HG03354 (cell line): ENCODE results near the gene PRTFDC1.
"Not testable (repeated sequence)": the region's sequence is repeated elsewhere in the genome, so short reads cannot be mapped to it uniquely, and the experiment has no call there.

Experiments used
- ATAC-seq: cut with Tn5 transposase; IDR thresholded peaks from one replicate; pipeline ENCODE4 v1.9.1; 2021; ENCODE audit warnings: mild to moderate bottlenecking; ENCODE audit not compliant: unreplicated experiment, poor library complexity, severe bottlenecking

PRTFDC1 gene

DNA sequence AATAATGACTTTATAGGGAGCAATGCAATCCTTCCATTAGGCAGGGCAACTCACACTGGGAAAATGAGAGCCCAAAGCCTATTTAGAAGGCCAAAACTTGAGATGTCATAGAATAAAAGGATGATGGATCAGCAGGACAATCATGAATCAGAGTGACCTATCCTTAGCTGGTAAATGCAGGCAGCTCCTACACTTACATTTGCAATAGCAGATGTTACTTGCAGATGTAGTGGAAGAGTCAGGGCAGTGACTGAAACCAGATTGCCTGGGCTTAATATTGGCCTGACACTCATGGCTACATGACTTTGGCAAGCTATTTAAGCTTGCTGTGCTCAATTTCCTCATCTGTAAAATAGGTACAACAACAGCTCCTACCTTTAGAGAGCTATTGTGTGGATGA is 98.7 kb downstream of the PRTFDC1 start:
- no peak for ATAC-seq

- ATAC-seq = no peak
Measured at GRCh38 chr10:24851629-24852028, 100.8 kb downstream of the PRTFDC1 start.

- no peak for ATAC-seq
Measured at GRCh38 chr10:24850727-24851296, 101.6 kb downstream of the PRTFDC1 start.

DNA sequence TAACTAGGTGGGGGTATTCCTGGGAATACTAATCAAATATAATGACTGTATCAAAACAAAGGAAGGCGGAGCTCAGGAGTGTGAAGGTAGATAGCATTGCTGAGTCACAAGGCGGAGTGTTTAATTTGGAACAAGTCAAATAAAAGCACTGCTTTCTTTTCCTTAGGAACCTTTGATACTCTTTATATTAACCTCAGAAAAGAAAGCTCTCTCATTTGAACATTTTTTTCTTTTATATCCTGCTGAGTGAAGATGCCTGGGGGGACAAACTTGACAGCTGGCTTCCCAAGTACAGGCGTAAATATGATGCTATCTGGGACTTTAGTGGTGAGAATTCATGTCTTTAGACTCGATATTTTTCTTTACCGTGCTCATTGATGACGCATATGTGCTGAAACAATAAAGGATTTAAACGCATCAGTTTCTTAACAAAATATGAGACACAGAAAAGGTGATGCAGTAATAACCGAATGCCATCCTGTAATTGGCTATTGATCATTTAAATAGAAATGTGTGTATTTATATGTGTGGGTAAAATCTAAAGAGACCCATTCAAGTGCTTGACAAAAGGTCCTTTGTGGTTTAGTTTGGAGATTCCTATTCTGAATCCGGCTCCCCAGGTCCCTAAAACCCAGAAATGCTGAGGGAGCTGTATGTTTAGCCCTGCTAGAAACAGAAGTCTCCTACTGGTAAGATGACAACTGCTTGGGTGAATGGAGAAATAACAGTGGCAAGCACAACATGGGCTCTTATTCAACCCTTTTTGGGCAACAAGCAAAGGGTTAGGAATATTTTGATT is 102.7 kb downstream of the PRTFDC1 start:
- ATAC-seq = no peak

DNA sequence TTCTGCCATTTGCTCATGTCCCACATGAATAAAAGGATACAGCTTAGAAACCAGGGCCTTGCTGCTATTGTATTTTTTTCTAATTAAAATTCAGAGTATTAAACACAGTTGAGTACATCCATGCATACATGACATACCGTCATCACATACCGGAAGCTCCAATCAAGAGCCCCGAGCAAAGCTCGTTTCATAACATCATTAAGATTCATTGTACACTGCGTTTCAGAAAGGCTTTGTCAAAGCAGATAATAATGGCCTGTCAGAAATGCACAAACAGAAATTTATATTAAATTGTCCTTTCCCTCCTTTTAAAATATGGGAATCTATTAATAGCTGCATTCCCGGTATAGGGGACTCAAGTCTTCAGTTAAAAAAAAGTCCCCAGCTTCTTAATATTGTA is 103.4 kb downstream of the PRTFDC1 start:
- ATAC-seq = no peak

- ATAC-seq = no peak
Measured at GRCh38 chr10:24848195-24848594, 104.2 kb downstream of the PRTFDC1 start.

DNA sequence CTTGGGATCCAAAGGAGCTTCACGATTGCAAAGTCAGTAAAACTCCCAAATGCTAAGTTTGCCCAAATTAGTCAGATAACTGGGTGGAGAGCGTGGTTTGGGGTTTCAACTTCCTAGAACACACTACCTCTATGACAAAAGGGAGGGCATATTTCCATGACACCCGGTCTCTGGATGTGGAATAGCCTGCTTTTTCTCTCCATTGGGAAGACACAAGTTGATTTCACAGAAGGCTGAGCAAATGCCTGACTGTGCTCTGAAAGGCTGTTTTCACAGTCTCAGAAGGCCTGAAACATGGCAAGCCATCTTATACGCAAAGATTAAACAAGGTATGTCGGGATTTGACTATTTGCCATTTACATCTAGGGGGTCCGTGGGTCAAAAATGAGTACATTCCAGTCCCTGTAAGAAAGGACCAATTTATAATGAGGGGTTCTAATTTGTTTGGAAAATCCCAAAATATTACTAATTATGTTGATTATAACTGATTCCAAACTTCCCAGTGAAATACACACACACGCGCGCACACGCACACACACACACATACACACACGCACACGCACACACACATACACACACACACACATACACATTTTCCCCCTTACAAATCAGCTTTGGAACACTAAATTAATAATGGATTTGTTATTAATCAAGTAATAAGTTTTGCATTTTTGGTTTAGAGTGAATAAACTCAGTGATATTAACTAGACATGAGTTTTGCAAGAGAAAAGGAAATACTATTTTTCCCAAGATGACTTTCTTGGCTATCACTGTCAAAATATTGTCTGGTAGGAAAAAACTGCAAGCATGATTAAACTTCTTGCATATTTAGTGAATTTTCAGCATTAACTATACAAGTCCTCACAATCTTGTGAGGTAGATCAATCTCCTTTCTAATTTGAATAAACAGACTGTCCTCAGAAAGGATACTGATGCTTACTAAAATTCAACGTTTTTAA is 105.0 kb downstream of the PRTFDC1 start:
- ATAC-seq = no peak

DNA sequence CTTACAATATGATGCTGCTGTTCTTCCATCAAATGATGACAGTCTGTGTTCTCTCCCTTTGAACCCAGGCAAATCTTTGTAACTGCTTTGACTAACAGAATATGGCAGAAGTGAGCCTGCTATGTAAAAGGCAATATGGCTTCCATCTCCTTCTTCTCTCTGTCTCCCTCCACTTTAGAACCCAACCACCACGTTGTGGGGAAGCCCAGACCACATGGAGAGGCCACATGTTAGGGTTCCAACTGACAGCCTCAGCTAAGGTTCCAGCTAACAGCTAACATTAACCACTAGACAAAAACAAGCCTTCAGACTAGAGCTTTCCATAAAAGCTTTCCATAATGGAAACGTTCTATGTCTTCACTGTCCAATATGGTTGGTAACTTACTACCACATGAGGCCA is 107.7 kb downstream of the PRTFDC1 start:
- no peak for ATAC-seq

DNA sequence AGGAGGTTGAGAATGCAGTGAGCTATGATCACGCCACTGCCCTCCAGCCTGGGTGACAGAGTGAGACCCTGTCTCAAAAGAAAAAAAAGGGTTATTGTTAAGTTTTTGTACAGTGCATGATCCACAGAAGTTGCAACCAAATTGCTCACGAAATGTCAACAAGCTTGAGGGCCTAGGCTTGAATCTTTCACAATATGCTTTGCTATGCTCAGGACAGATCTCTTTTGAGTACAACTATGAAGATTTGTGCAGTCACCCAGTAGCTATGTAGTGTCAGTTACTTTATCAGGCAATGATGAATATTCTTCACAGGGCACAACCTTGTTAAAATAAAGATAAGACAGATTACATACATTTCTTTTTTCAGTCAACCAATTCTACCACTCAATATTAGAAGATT is 109.2 kb downstream of the PRTFDC1 start:
- ATAC-seq = no peak

DNA sequence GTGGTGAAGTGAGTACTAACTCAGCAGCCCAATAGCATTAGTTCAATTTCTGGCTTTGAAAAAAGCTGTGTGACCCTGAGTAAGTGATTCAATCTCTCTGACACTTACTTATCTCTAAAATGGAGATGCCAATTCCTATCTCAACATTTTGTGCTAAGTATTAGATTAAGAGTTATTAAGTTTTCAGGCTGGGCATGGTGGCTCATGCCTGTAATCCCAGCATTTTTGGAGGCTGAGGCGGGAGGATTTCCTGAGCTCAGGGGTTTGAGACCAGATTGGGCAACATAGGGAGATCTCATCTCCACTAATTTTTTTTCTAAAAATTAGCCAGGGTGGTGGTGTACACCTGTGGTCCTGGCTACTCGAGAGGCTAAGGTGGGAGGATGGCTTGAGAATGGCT is 109.5 kb downstream of the PRTFDC1 start:
- no peak for ATAC-seq

DNA sequence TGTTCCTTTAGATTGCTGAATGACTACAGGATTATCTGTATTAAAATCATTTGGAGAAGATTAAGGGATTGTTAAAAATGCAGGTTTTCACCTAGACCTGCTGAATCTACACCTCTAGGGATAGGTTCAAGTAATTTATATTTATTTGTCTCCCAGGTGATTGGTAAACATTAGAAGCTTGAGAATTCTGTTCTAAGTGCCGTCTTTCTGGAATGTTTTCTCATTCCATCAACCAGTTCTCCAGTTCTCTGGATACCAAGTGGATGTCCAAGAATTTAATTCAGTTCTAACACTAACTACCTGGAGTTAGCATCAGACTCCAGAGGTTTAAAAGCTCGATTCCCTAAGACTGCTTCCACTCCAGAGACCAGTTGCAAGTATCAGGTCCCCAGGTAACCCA is 110.9 kb downstream of the PRTFDC1 start:
- ATAC-seq = no peak

DNA sequence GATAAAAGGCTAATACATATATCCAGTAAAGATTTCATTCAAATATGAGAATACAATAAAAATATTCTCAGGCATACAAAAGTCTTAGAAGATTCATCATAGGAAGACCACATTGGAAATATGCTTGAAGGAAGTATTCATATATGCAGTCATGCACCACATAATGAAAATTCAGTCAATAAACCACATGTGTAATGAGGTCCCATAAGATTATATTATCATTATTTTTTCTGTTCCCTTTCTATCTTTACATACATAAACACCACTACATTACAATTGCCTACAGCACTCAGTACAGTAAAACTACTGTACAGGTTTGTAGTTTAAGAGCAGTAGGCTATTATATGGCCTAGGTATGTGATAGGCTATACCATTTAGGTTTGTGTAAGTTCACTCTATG is 111.6 kb downstream of the PRTFDC1 start:
- no peak for ATAC-seq

DNA sequence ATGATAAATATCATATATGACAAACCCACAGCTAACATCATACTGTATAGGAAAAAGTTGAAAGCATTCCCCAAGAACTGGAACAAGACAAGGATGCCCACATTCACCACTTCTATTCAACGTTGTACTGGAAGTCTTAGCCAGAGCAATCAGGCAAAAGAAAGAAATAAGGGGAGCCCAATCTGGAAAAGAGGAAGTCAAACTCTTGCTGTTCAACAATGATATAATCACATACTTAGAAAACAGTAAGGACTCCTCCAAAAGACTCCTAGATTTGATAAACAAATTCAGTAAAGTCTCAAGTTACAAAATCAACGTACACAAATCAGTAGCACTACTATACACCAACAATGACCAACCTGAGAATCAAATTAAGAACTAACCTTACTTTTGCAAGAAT is 114.6 kb downstream of the PRTFDC1 start:
- not testable (repeated sequence) for ATAC-seq

- ATAC-seq = no peak
Measured at GRCh38 chr10:24834869-24835268, 117.5 kb downstream of the PRTFDC1 start.

DNA sequence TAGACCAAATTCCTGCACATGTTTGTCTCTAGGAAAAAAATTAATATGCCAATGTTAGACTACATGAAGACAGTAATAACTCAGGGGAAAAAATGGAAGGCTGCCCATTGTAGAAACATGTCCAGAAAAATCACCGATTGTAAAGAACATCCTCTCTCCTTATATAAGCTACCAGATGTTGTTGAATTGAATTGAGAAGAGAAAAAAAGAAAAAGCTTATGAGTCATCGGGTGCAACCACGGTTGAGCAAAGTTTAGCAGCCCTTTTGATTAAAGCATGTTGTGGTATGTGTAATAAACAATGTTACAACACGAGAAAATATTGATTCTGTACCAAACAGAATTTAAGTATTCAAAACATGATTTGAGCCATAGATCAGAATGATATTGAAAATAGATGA is 126.4 kb downstream of the PRTFDC1 start:
- no peak for ATAC-seq

DNA sequence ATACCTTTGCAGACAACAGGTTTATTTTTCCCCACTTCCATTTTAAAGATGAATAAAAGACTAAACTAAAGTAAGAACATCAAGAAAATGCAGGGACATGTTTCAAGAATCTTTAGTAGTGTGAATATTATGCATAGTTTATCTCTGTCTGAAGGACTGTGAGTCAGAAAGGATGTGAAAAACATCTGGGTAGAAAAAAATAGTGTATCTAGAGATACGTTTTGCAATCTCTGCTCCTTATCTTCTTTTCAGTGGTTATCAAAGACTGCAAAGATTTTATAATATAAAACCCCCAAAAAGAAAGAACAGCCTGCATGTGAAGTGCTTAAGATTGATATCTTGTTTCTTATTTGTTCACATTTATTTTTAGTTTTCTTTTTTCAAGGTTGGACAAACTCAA is 126.9 kb downstream of the PRTFDC1 start:
- no peak for ATAC-seq

DNA sequence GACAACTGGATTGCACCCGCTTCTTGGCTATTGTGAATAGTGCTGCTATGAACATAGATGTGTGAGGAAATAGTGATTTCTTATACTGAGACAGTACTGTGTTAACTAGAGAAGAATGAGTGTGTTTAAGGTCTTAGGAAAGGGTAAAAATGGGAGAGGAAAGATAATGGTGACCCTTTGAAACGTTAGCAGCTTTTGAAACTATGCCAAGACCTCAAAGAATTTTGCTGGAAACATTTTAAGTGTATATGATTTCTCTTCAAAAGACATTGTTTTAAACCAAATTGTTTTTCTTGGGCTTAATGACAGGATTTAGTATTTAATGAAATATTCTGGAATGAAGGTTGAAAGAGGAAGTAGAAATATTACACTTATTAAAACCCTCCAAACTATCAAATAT is 127.9 kb downstream of the PRTFDC1 start:
- ATAC-seq = no peak

DNA sequence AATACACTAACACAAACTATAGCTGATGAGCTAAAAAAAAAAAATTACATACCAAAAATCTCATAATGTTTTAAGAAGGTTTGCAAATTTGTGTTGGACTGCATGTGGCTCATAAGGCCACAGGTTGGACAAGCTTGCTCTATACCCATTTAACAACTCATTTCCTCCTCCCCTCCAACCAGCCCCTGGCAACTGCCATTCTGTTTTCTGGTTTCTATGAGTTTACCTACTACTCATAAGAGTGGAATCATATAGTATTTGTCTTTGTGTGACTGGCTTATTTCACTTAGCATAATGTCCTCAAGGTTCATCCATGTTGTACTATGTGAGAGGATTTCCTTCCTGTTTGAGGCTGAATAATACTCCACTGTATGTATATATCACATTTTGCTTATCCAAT is 128.3 kb downstream of the PRTFDC1 start:
- no peak for ATAC-seq

- ATAC-seq = no peak
Measured at GRCh38 chr10:24822590-24822989, 129.8 kb downstream of the PRTFDC1 start.

GRCh38 chr10:24821986-24822385 is 130.4 kb downstream of the PRTFDC1 start:
- no peak for ATAC-seq
